ENCODE measurements around the gene RPS15. TPM values are rescaled to one million over a fixed set of nuclear protein-coding genes. Genes with fewer than 3 reads are reported as not detected.
A peak's percentile ranks its signal among the peaks of the same experiment; 100 is the strongest.

The RPS15 gene
- 1,862 and 1,936 TPM in 2 replicates for polyA plus RNA-seq (2013)

DNA sequence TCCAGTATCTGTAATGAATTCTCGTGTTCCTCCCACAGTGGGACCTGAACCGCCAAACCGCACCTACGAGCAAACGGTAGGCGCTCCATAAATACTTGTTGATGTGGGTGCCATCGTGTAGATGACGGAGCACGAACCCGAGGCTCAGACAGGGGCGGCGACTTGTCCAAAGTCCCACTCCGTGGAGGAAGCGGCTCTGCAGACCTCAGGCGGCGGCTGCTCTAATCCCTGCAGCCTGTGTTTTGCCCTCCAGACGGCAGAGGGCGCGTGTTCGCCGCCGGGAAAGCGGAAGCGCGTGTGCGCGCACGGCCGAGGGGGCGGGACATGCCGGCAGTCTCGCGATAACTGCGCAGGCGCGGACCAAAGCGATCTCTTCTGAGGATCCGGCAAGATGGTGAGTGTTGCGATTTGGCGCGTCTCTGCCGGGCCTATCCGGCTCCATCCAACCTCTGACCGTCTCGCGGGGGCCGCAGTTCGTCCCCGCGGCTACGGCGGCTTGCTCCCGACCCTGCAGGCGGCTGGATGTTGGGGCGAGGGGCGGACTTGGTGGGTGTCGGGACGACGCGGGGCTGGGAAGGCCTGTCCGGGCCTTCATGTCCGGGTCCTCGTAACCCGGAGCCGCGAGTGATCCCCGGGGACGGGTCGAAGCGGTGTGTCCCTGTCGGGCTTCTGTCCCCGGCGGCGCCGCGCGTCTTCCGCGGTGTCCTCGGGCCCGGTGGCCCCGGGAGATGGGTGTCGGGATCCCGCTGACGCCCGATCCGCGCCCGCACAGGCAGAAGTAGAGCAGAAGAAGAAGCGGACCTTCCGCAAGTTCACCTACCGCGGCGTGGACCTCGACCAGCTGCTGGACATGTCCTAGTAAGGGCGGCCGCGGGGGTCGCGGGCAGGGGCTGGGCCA lies at the start of gene RPS15:
Gene RPS15 (plus strand): TSS at position 362 of the 898 bp plus-strand sequence. CDS start 30 bp downstream, at position 392.
- Histone ChIP-seq H4K91ac (ENCODE audit: low read depth, low read length) (peak within 1 kb of the TSS; percentile 94), H3K4me3 (ENCODE audit: low read depth, low read length) (peak within 1 kb of the TSS; percentile 97), H3K4me2 (ENCODE audit: low read length) (peak within 1 kb of the TSS; percentile 59), H4K8ac (ENCODE audit: low read depth, low read length) (peak within 1 kb of the TSS; percentile 97), H3K18ac (ENCODE audit: low read length) (peak within 1 kb of the TSS; percentile 100), H3K9me3 (ENCODE audit: insufficient read depth, low read depth, low read length) (no peaks in the 10 kb centered on the region), H2BK120ac (ENCODE audit: insufficient read depth, low read length, poor library complexity) (peak within 1 kb of the TSS; percentile 48), H3K27me3 (ENCODE audit: insufficient read depth, low read length) (no peaks in the 10 kb centered on the region), H3K79me2 (ENCODE audit: control insufficient read depth, insufficient read depth, low read length, poor library complexity) (peaks cover 14% of the 10 kb centered on the region), H2AFZ (ENCODE audit: insufficient read depth, low read length, poor library complexity) (peak within 1 kb of the TSS; percentile 85), H3K4me1 (ENCODE audit: control insufficient read depth in 1 of 2, insufficient read depth in 2 of 2, low read length in 2 of 2) (peaks cover 6 to 9% of the 10 kb centered on the region in 2 experiments), H3K79me1 (ENCODE audit: low read length) (peaks cover 6% of the 10 kb centered on the region), H3K36me3 (ENCODE audit: control insufficient read depth in 1 of 2, insufficient read depth in 2 of 2, low read length in 2 of 2) (peaks cover 54 to 57% of the 10 kb centered on the region in 2 experiments), H2AK5ac (ENCODE audit: low read length) (peak within 1 kb of the TSS; percentile 65), H3K27ac (ENCODE audit: low read depth, low read length) (peak within 1 kb of the TSS; percentile 65), H2BK5ac (ENCODE audit: low read depth, low read length, poor library complexity) (peak within 1 kb of the TSS; percentile 96), H3K9ac (ENCODE audit: low read length) (peak within 1 kb of the TSS; percentile 99), H3K14ac (ENCODE audit: low read length) (peak within 1 kb of the TSS; percentile 93), H2BK12ac (ENCODE audit: low read length) (peak within 1 kb of the TSS; percentile 20), H4K12ac (ENCODE audit: low read depth, low read length) (peak within 1 kb of the TSS; percentile 94), H3K4ac (ENCODE audit: low read depth, low read length) (peak within 1 kb of the TSS; percentile 99), H3K23ac (ENCODE audit: low read length) (no peak within 1 kb of the TSS)
- no CpG with 5 or more reads among the region's 100 CpGs for WGBS (ENCODE audit: extremely low coverage, insufficient coverage, insufficient read length)
- peak; percentile 94 to 99 for DNase-seq

DNA sequence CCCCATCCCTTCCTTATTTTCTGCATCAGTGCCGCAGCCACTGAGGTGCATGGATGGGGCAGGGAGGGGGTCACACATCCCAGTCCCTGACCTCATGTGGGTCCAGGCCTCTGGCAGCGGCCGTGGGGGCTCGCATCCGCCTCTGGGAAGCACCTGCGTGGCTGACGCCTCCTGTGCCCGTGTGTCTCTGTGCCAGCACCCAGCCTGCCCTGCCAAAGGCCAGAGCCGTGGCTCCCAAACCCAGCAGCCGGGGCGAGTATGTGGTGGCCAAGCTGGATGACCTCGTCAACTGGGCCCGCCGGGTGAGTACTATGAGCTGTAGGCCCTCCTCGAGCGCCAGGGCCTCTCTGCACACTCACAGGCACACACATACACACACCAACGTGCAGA lies 49.6 kb upstream of the RPS15 start:
- H3K36me3 ChIP-seq (ENCODE audit: control insufficient read depth in 1 of 2, insufficient read depth in 2 of 2, low read length in 2 of 2): peaks cover 30 to 41% of the 10 kb centered on the region in 2 experiments
- peaks cover 8% of the 10 kb centered on the region for H3K9me3 ChIP-seq (ENCODE audit: insufficient read depth, low read depth, low read length)
- H3K4me1 ChIP-seq (ENCODE audit: control insufficient read depth in 1 of 2, insufficient read depth in 2 of 2, low read length in 2 of 2): peaks cover 0 to 2% of the 10 kb centered on the region in 2 experiments
- H2AK5ac ChIP-seq (ENCODE audit: low read length): no peak overlapping the region
- H2AFZ ChIP-seq (ENCODE audit: insufficient read depth, low read length, poor library complexity): no peak overlapping the region
- no peak overlapping the region for H3K23ac ChIP-seq (ENCODE audit: low read length)
- no peak overlapping the region for H3K4ac ChIP-seq (ENCODE audit: low read depth, low read length)
- H3K79me2 ChIP-seq (ENCODE audit: control insufficient read depth, insufficient read depth, low read length, poor library complexity): peaks cover 5% of the 10 kb centered on the region
- H3K18ac ChIP-seq (ENCODE audit: low read length): no peak overlapping the region
- no peaks in the 10 kb centered on the region for H3K27me3 ChIP-seq (ENCODE audit: insufficient read depth, low read length)
- H2BK120ac ChIP-seq (ENCODE audit: insufficient read depth, low read length, poor library complexity): no peak overlapping the region
- H3K27ac ChIP-seq (ENCODE audit: low read depth, low read length): no peak overlapping the region
- H3K4me3 ChIP-seq (ENCODE audit: low read depth, low read length): peak overlapping the region; percentile 42
- H2BK5ac ChIP-seq (ENCODE audit: low read depth, low read length, poor library complexity): no peak overlapping the region
- no peak overlapping the region for H4K8ac ChIP-seq (ENCODE audit: low read depth, low read length)
- H3K14ac ChIP-seq (ENCODE audit: low read length): no peak overlapping the region
- WGBS (ENCODE audit: extremely low coverage, insufficient coverage, insufficient read length): no CpG with 5 or more reads among the region's 17 CpGs
- no peak for DNase-seq
- no peak overlapping the region for H3K4me2 ChIP-seq (ENCODE audit: low read length)
- H2BK12ac ChIP-seq (ENCODE audit: low read length): no peak overlapping the region
- no peak overlapping the region for H4K12ac ChIP-seq (ENCODE audit: low read depth, low read length)
- peaks cover 5% of the 10 kb centered on the region for H3K79me1 ChIP-seq (ENCODE audit: low read length)
- H3K9ac ChIP-seq (ENCODE audit: low read length): no peak overlapping the region
- H4K91ac ChIP-seq (ENCODE audit: low read depth, low read length): no peak overlapping the region

DNA sequence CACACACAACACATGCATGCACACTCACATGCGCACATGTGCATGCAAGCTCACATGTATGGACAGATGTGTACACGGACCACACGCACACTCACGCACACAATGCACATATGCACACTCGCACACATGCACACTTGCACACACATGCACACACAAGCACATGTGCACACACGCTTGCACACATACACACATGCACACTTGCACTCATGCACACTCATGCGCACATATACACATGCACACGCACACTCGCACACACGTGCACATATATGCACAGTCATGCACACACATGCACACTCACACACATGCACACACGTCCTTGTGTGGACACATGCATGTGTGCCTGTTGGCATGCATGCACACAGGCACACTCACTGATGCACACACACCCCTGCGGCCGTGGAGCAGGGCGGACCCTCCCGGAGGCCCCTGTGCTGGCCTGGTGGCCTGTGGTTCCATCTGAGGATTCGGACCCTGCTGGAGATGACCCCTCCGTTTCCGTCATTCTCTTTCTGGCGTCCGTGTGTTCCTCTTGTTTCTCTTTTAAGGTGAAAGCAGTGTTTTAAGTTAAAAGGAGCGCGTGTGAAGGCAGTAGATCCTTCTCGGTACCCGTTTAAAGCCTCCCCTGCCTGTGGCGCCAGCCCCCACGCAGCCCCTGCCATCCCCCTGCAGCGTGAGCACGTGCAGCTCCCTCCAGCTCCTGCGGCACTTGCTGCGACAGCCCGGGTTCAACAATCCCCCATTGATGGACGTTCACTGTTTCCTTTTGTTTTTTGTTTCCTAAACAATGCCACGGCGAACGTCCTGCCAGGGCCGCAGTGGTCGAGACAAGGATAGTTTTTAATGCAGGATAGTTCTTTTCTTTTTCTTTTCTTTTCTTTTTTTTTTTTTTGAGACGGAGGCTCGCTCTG lies 48.9 kb upstream of the RPS15 start:
- Histone ChIP-seq H4K8ac (ENCODE audit: low read depth, low read length) (no peak overlapping the region), H4K91ac (ENCODE audit: low read depth, low read length) (no peak overlapping the region), H3K27ac (ENCODE audit: low read depth, low read length) (no peak overlapping the region), H2BK5ac (ENCODE audit: low read depth, low read length, poor library complexity) (no peak overlapping the region), H3K9me3 (ENCODE audit: insufficient read depth, low read depth, low read length) (peaks cover 8% of the 10 kb centered on the region), H3K36me3 (ENCODE audit: control insufficient read depth in 1 of 2, insufficient read depth in 2 of 2, low read length in 2 of 2) (peaks cover 30 to 41% of the 10 kb centered on the region in 2 experiments), H2AFZ (ENCODE audit: insufficient read depth, low read length, poor library complexity) (no peak overlapping the region), H3K14ac (ENCODE audit: low read length) (no peak overlapping the region), H3K4ac (ENCODE audit: low read depth, low read length) (no peak overlapping the region), H3K9ac (ENCODE audit: low read length) (no peak overlapping the region), H3K27me3 (ENCODE audit: insufficient read depth, low read length) (no peaks in the 10 kb centered on the region), H3K4me2 (ENCODE audit: low read length) (no peak overlapping the region), H2AK5ac (ENCODE audit: low read length) (no peak overlapping the region), H3K18ac (ENCODE audit: low read length) (no peak overlapping the region), H4K12ac (ENCODE audit: low read depth, low read length) (no peak overlapping the region), H2BK12ac (ENCODE audit: low read length) (no peak overlapping the region), H3K23ac (ENCODE audit: low read length) (no peak overlapping the region), H3K79me2 (ENCODE audit: control insufficient read depth, insufficient read depth, low read length, poor library complexity) (no peaks in the 10 kb centered on the region), H3K79me1 (ENCODE audit: low read length) (no peaks in the 10 kb centered on the region), H2BK120ac (ENCODE audit: insufficient read depth, low read length, poor library complexity) (no peak overlapping the region), H3K4me3 (ENCODE audit: low read depth, low read length) (no peak overlapping the region), H3K4me1 (ENCODE audit: control insufficient read depth in 1 of 2, insufficient read depth in 2 of 2, low read length in 2 of 2) (peaks cover 0 to 2% of the 10 kb centered on the region in 2 experiments)
- no CpG with 5 or more reads among the region's 39 CpGs for WGBS (ENCODE audit: extremely low coverage, insufficient coverage, insufficient read length)
- DNase-seq: no peak

DNA sequence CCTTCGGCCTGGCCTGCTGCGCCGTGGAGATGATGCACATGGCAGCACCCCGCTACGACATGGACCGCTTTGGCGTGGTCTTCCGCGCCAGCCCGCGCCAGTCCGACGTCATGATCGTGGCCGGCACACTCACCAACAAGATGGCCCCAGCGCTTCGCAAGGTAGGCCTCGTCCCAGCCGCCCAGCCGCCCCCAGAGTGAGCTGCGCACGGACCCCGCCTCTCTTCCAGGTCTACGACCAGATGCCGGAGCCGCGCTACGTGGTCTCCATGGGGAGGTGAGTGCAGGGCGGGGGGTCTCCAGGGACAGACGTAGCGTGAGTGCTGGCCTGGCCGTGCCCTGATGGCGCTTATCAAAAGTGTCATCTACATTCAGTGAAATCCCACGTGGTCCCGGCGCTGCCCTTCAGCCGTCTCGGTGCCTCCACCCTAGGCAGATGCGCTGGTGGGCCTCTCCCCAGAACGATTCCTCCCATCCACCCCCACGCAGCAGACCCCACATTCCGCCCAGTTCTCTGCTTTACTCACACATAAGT lies 47.2 kb upstream of the RPS15 start:
- no peak overlapping the region for H2BK120ac ChIP-seq (ENCODE audit: insufficient read depth, low read length, poor library complexity)
- no peak overlapping the region for H3K23ac ChIP-seq (ENCODE audit: low read length)
- H3K36me3 ChIP-seq (ENCODE audit: control insufficient read depth in 1 of 2, insufficient read depth in 2 of 2, low read length in 2 of 2): peaks cover 33 to 43% of the 10 kb centered on the region in 2 experiments
- H3K27me3 ChIP-seq (ENCODE audit: insufficient read depth, low read length): no peaks in the 10 kb centered on the region
- H3K4me1 ChIP-seq (ENCODE audit: control insufficient read depth in 1 of 2, insufficient read depth in 2 of 2, low read length in 2 of 2): no peaks in the 10 kb centered on the region
- H3K9ac ChIP-seq (ENCODE audit: low read length): no peak overlapping the region
- H4K12ac ChIP-seq (ENCODE audit: low read depth, low read length): no peak overlapping the region
- no peak overlapping the region for H2AK5ac ChIP-seq (ENCODE audit: low read length)
- no peak overlapping the region for H2BK5ac ChIP-seq (ENCODE audit: low read depth, low read length, poor library complexity)
- no peak overlapping the region for H3K14ac ChIP-seq (ENCODE audit: low read length)
- no peak for DNase-seq
- no peaks in the 10 kb centered on the region for H3K79me2 ChIP-seq (ENCODE audit: control insufficient read depth, insufficient read depth, low read length, poor library complexity)
- H4K8ac ChIP-seq (ENCODE audit: low read depth, low read length): no peak overlapping the region
- no CpG with 5 or more reads among the region's 42 CpGs for WGBS (ENCODE audit: extremely low coverage, insufficient coverage, insufficient read length)
- no peak overlapping the region for H3K18ac ChIP-seq (ENCODE audit: low read length)
- no peak overlapping the region for H2AFZ ChIP-seq (ENCODE audit: insufficient read depth, low read length, poor library complexity)
- H3K4ac ChIP-seq (ENCODE audit: low read depth, low read length): no peak overlapping the region
- no peak overlapping the region for H3K4me2 ChIP-seq (ENCODE audit: low read length)
- H4K91ac ChIP-seq (ENCODE audit: low read depth, low read length): no peak overlapping the region
- peaks cover 8% of the 10 kb centered on the region for H3K9me3 ChIP-seq (ENCODE audit: insufficient read depth, low read depth, low read length)
- H3K27ac ChIP-seq (ENCODE audit: low read depth, low read length): no peak overlapping the region
- no peaks in the 10 kb centered on the region for H3K79me1 ChIP-seq (ENCODE audit: low read length)
- H2BK12ac ChIP-seq (ENCODE audit: low read length): no peak overlapping the region
- no peak overlapping the region for H3K4me3 ChIP-seq (ENCODE audit: low read depth, low read length)

Data from trophoblast cell (in vitro differentiated cells and primary cell).